ENCODE data around the gene CAPRIN1. TPM values are rescaled to one million over a fixed set of nuclear protein-coding genes. Genes with fewer than 3 reads are reported as not detected.

The CAPRIN1 gene
- polyA plus RNA-seq, 2 of the 4 experiments (the other 2 are of a cell fraction), result 159 to 255 TPM

- FAIRE-seq, result no peak
- H3K4me2 ChIP-seq, result no peak overlapping the region
- ChIA-PET POLR2A (interaction anchor here (0.7 kb wide), 1 partner anchor 31 kb away, joined by 3 read pairs; the partner anchor contains the start of gene NAT10), CTCF (interaction anchor here (0.7 to 1.0 kb wide), 3 partner anchors 10 to 100 kb away, joined by 4 read pairs; no protein-coding TSS in a partner anchor)
- no peaks in the 10 kb centered on the region for H3K9me3 ChIP-seq
- H3K4me1 ChIP-seq, result peaks cover 5% of the 10 kb centered on the region; the same call in 2 of the 3 replicates
- no peak for DNase-seq (ENCODE audit: low read depth in 1 of 2, low spot score in 1 of 2)
- ATAC-seq, result no peak
- no peak overlapping the region for H3K27ac ChIP-seq
- no peak for TF ChIP-seq MAZ (IDR thresholded peaks at IDR 0.05; ENCODE audit: borderline replicate concordance, low read depth, low read length)
- no peak for TF ChIP-seq SMC3 (IDR thresholded peaks at IDR 0.05)
- TF ChIP-seq BCL3 (IDR thresholded peaks at IDR 0.05), result no peak
- TF ChIP-seq RARB (CRISPR knock-in tag; IDR thresholded peaks at IDR 0.05), result no peak
- no peak for TF ChIP-seq CTCF (IDR thresholded peaks at IDR 0.05)
- no peak for TF ChIP-seq EP300 (IDR thresholded peaks at IDR 0.05)
- TF ChIP-seq REST (IDR thresholded peaks at IDR 0.05), result no peak
- no peak for TF ChIP-seq BHLHE40 (IDR thresholded peaks at IDR 0.05; ENCODE audit: low read depth, low read length)
- TF ChIP-seq RNF2 (IDR thresholded peaks at IDR 0.05; ENCODE audit: borderline replicate concordance, low read depth), result no peak
- TF ChIP-seq SREBF2 (IDR thresholded peaks at IDR 0.05), result no peak
- TF ChIP-seq HES2 (IDR thresholded peaks at IDR 0.05), result no peak
- no peak for TF ChIP-seq CHD2 (IDR thresholded peaks at IDR 0.05; ENCODE audit: low read length, partially characterized antibody)
- TF ChIP-seq RCOR1 (IDR thresholded peaks at IDR 0.05; ENCODE audit: low read depth, low read length), result no peak
- no peak for TF ChIP-seq RAD21 (conservative IDR thresholded peaks at IDR 0.05 in 1 of 2, IDR thresholded peaks at IDR 0.05 in 1 of 2)
- no peak for TF ChIP-seq HDAC2 (IDR thresholded peaks at IDR 0.05)
- TF ChIP-seq GATA3 (IDR thresholded peaks at IDR 0.05; ENCODE audit: borderline replicate concordance), result no peak
- no peak for TF ChIP-seq ZFP36 (IDR thresholded peaks at IDR 0.05; ENCODE audit: borderline replicate concordance, partially characterized antibody)
- TF ChIP-seq USF2 (IDR thresholded peaks at IDR 0.05), result no peak
- TF ChIP-seq CHD4 (IDR thresholded peaks at IDR 0.05; ENCODE audit: borderline replicate concordance), result no peak
- TF ChIP-seq CBX8 (IDR thresholded peaks at IDR 0.05), result no peak
- H3K4me3 ChIP-seq, result no peak overlapping the region
- WGBS (ENCODE audit: missing lambda C conversion rate), result 79% methylated on average over 4 of the region's 4 CpGs
These were observed 22.9 kb downstream of the CAPRIN1 start for GRCh38 chr11:34074391-34074790.
